Measurements from ENCODE around the gene MEIG1.

- TF ChIP-seq, protein P1, sequence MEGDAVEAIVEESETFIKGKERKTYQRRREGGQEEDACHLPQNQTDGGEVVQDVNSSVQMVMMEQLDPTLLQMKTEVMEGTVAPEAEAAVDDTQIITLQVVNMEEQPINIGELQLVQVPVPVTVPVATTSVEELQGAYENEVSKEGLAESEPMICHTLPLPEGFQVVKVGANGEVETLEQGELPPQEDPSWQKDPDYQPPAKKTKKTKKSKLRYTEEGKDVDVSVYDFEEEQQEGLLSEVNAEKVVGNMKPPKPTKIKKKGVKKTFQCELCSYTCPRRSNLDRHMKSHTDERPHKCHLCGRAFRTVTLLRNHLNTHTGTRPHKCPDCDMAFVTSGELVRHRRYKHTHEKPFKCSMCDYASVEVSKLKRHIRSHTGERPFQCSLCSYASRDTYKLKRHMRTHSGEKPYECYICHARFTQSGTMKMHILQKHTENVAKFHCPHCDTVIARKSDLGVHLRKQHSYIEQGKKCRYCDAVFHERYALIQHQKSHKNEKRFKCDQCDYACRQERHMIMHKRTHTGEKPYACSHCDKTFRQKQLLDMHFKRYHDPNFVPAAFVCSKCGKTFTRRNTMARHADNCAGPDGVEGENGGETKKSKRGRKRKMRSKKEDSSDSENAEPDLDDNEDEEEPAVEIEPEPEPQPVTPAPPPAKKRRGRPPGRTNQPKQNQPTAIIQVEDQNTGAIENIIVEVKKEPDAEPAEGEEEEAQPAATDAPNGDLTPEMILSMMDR (IDR thresholded peaks at IDR 0.05; ENCODE audit: insufficient read depth, low read depth, low read length), result no peak
- no peak for TF ChIP-seq EZH2 (IDR thresholded peaks at IDR 0.05; ENCODE audit: insufficient read depth, low read length)
Observed at GRCh38 chr10:14967897-14968296, 8.7 kb downstream of the MEIG1 start.
